IPS-15b (cell line): ENCODE data around the gene PRSS12.
A peak's percentile ranks its signal among the peaks of the same experiment; 100 is the strongest.

Experiments
- H3K27me3 ChIP-seq: one replicate; pipeline ENCODE4 v1.6.1; 2013; ENCODE audit warnings: low read length; ENCODE audit not compliant: control insufficient read depth, insufficient read depth
- H3K36me3 ChIP-seq: one replicate; pipeline ENCODE4 v1.6.1; 2013; ENCODE audit warnings: low read length; ENCODE audit not compliant: control insufficient read depth, insufficient read depth
- H3K4me1 ChIP-seq: one replicate; pipeline ENCODE4 v1.6.1; 2013; ENCODE audit warnings: mild to moderate bottlenecking, low read length; ENCODE audit not compliant: control insufficient read depth, insufficient read depth
- H3K4me3 ChIP-seq: one replicate; pipeline ENCODE4 v1.5.1; 2013; ENCODE audit warnings: low read depth, low read length
- H3K9ac ChIP-seq: one replicate; pipeline ENCODE4 v1.6.1; 2013; ENCODE audit warnings: low read depth, mild to moderate bottlenecking, low read length
- H3K9me3 ChIP-seq: one replicate; pipeline ENCODE4 v1.6.1; 2013; ENCODE audit warnings: mild to moderate bottlenecking, low read length; ENCODE audit not compliant: control insufficient read depth, insufficient read depth

The PRSS12 gene

GRCh38 chr4:118282692-118283091, 70.1 kb downstream of the PRSS12 start:
- no peak overlapping the region for H3K9ac ChIP-seq
- H3K36me3 ChIP-seq: no peaks in the 10 kb centered on the region
- H3K27me3 ChIP-seq: no peaks in the 10 kb centered on the region
- peaks cover 2% of the 10 kb centered on the region for H3K4me1 ChIP-seq
- no peaks in the 10 kb centered on the region for H3K9me3 ChIP-seq
- H3K4me3 ChIP-seq: no peak overlapping the region

- Histone ChIP-seq H3K9ac (no peak overlapping the region), H3K4me3 (no peak overlapping the region), H3K9me3 (no peaks in the 10 kb centered on the region), H3K27me3 (no peaks in the 10 kb centered on the region), H3K4me1 (peaks cover 4% of the 10 kb centered on the region), H3K36me3 (no peaks in the 10 kb centered on the region)
Observed at GRCh38 chr4:118281611-118282442, 71.0 kb downstream of the PRSS12 start.

DNA sequence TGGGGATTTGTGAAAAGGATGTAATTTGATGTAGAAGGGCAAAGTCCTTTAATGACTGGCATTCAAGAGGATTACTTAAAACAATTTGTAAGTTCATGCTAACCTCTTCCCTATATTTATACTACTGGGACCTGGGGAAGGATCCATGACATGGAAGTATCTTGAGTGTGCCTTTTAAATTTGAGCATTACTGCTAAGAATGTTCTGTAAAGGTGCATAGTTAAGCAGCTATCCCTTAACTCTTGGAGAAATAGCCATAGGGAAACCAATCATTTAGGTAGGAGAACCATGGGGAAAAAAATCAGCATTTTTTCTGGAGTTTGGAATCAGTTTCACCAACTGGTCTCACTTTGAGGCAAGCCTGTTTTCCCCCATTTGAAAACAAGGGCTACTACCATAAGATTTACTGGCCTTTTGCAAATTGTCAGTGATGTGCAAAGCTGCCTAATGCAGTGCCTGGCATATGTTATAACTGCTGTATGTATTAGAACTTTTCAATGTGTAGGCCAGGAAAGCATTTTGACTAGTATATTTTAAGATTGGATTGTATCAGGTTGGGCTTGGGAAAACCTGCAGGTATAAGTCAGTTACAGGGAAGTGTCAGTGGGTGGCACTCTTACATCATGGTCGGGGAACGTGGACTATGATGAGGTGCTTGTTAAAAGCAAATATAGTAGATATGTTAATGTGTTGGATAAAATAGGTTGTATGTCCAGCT, 72.1 kb downstream of the PRSS12 start:
- no peaks in the 10 kb centered on the region for H3K36me3 ChIP-seq
- H3K9me3 ChIP-seq: no peaks in the 10 kb centered on the region
- H3K27me3 ChIP-seq: no peaks in the 10 kb centered on the region
- no peak overlapping the region for H3K4me3 ChIP-seq
- H3K4me1 ChIP-seq: peaks cover 4% of the 10 kb centered on the region
- H3K9ac ChIP-seq: peak overlapping the region; percentile 47

DNA sequence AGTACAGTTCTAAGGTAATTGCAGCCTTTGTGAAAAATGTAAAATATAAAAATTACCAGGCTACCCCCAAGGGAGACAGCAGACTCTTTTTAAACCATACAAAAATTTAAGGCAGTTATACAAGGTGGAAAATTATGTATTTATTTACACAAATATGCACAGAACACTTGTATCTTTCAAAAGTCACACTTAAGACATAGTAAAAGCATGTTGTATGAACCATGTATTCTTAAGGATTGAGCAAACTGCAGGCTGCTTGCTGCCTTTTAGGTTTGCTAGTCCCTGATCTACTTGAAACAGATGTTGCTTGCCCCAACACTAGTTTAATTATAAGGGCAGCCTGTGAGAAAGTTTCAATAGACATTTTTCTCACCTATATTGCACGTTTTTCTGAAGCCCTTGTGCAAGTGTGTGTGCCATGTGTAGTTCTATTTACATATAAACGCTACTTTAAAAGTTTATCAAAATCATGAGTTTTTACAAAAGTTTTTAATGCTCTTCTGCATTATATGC, 72.8 kb downstream of the PRSS12 start:
- Histone ChIP-seq H3K9me3 (no peaks in the 10 kb centered on the region), H3K36me3 (no peaks in the 10 kb centered on the region), H3K27me3 (no peaks in the 10 kb centered on the region), H3K4me1 (peaks cover 4% of the 10 kb centered on the region), H3K9ac (peak overlapping the region; percentile 47), H3K4me3 (peak overlapping the region; percentile 69)

DNA sequence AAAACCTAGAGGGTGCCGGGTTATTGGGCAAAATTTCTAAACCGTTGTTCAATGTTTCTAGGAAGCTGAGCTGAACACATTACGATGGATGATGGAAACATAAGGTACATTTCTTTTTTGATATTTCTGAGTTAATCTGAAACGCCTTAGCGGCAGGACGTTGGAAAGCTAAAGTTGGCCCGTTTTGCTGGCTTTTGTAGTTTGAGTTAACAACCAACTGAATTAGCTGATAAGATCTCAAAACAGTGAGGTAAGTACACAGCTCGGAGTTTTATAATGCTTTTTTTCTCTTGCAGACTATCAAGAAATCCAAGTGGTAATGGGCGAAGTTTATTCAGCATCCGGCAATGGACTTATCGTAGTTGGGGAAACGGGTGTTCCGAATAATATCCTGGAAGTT, 73.5 kb downstream of the PRSS12 start:
- no peaks in the 10 kb centered on the region for H3K36me3 ChIP-seq
- peak overlapping the region; percentile 69 for H3K4me3 ChIP-seq
- no peaks in the 10 kb centered on the region for H3K9me3 ChIP-seq
- H3K9ac ChIP-seq: peak overlapping the region; percentile 90
- H3K4me1 ChIP-seq: peaks cover 4% of the 10 kb centered on the region
- no peaks in the 10 kb centered on the region for H3K27me3 ChIP-seq

DNA sequence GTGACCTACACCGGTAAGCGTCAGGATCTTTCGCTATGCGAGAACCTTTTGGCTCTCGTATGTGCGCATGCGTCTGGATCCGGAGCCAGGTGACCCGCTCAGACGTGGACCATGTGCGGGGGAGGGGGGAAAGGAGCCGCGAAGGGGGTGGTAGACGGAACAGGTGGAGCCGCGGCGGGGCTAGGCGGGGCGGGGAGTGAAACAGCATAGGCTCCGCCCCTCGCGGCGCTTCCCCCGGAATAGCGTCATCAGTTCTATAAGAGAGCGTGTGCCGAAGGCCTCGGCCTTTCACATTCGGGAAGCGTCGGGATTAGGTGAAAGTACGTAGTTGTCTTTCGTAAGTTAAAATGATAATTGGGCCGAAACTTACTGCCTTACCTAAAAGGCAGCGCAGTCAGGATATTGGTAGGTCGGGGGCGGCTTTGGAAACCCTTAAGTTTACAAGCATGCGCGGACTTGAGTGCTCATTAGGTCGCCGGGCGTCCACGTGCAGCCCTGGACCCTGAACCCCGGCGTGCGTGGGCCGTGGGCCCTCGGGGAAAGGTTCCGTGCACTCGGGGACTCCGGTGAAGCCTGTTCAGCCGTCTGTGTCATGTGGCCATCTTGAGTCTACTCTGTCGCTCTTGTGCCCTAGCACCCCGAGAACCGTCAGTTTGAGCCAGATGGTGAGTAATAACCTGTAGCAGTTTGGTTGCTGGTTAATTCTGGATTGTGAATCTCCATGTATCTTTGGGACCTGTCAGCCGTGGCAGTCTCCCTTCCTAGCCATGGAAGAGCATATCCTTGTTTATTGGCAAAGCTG, 74.1 kb downstream of the PRSS12 start:
- Histone ChIP-seq H3K27me3 (no peaks in the 10 kb centered on the region), H3K4me3 (peak overlapping the region; percentile 69)

DNA sequence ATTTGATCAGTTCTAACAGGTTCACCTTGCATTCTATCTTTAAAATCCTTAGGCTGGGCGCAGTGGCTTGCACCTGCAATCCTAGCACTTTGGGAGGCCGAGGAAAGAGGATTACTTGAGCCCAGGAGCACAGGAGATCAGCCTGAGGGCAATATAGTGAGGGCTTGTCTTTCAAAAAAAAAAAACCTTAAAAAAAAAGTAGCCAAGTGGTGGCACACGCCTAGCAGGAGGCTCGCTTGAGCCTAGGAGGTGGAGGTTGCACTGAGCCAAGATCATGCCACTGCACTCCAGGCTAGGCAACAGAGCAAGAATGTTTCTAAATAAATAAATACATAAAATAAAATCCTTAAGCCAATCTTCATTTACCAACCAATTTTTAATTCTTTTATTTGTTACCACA, 75.6 kb downstream of the PRSS12 start:
- Histone ChIP-seq H3K27me3 (no peaks in the 10 kb centered on the region), H3K36me3 (no peaks in the 10 kb centered on the region), H3K9ac (no peak overlapping the region), H3K9me3 (no peaks in the 10 kb centered on the region), H3K4me3 (no peak overlapping the region), H3K4me1 (peaks cover 4% of the 10 kb centered on the region)

More for the DNA sequence above, 74.1 kb downstream of the PRSS12 start:
- H3K36me3 ChIP-seq: no peaks in the 10 kb centered on the region
- H3K4me1 ChIP-seq: peaks cover 4% of the 10 kb centered on the region
- peak overlapping the region; percentile 90 for H3K9ac ChIP-seq
- H3K9me3 ChIP-seq: no peaks in the 10 kb centered on the region

GRCh38 chr4:118276580-118276979, 76.2 kb downstream of the PRSS12 start:
- Histone ChIP-seq H3K9ac (no peak overlapping the region), H3K27me3 (no peaks in the 10 kb centered on the region), H3K4me3 (no peak overlapping the region), H3K36me3 (no peaks in the 10 kb centered on the region), H3K4me1 (peaks cover 4% of the 10 kb centered on the region), H3K9me3 (no peaks in the 10 kb centered on the region)

- H3K27me3 ChIP-seq: no peaks in the 10 kb centered on the region
- no peak overlapping the region for H3K4me3 ChIP-seq
- peaks cover 4% of the 10 kb centered on the region for H3K4me1 ChIP-seq
- H3K9me3 ChIP-seq: no peaks in the 10 kb centered on the region
- H3K9ac ChIP-seq: no peak overlapping the region
- H3K36me3 ChIP-seq: no peaks in the 10 kb centered on the region
Observed at GRCh38 chr4:118273642-118274041, 79.2 kb downstream of the PRSS12 start.

DNA sequence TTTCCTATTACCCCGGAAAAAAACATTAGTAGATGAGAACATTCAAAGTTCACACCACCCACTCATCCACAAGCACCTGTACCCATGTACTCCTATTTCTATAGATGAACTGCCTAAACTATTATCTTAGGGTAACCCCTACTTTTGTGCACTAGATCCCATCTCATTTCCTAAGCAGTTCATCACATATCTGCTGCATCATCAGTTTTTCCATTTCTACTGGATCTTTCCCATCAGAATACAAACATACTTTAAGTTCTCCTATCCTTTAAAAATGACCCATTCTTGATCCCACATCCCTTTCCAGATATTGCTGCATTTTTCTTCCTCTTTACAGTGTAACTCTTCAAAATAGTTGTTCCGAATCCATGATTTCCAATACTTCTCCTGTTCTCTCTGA, 81.0 kb downstream of the PRSS12 start:
- no peaks in the 10 kb centered on the region for H3K36me3 ChIP-seq
- no peaks in the 10 kb centered on the region for H3K27me3 ChIP-seq
- H3K4me1 ChIP-seq: no peaks in the 10 kb centered on the region
- H3K4me3 ChIP-seq: no peak overlapping the region
- H3K9me3 ChIP-seq: no peaks in the 10 kb centered on the region
- H3K9ac ChIP-seq: no peak overlapping the region

GRCh38 chr4:118270492-118270891, 82.3 kb downstream of the PRSS12 start:
- H3K9ac ChIP-seq: no peak overlapping the region
- no peaks in the 10 kb centered on the region for H3K4me1 ChIP-seq
- H3K9me3 ChIP-seq: no peaks in the 10 kb centered on the region
- H3K36me3 ChIP-seq: no peaks in the 10 kb centered on the region
- H3K27me3 ChIP-seq: no peaks in the 10 kb centered on the region
- H3K4me3 ChIP-seq: no peak overlapping the region
